Embryonic facial prominence (tissue), 1 donor: ENCODE measurements around the gene ENDOD1.

Experiments used
- DNase-seq: peaks from one replicate; pipeline ENCODE4 v3.0.0-alpha.2; 2016; ENCODE audit errors: extremely low spot score

The ENDOD1 gene

GRCh38 chr11:95142431-95142830 lies 52.8 kb downstream of the ENDOD1 start:
- DNase-seq: no peak

- no peak for DNase-seq
These were observed 53.5 kb downstream of the ENDOD1 start for GRCh38 chr11:95143106-95143681.

- DNase-seq: no peak
These were observed 54.9 kb downstream of the ENDOD1 start for GRCh38 chr11:95144313-95145235.

DNA sequence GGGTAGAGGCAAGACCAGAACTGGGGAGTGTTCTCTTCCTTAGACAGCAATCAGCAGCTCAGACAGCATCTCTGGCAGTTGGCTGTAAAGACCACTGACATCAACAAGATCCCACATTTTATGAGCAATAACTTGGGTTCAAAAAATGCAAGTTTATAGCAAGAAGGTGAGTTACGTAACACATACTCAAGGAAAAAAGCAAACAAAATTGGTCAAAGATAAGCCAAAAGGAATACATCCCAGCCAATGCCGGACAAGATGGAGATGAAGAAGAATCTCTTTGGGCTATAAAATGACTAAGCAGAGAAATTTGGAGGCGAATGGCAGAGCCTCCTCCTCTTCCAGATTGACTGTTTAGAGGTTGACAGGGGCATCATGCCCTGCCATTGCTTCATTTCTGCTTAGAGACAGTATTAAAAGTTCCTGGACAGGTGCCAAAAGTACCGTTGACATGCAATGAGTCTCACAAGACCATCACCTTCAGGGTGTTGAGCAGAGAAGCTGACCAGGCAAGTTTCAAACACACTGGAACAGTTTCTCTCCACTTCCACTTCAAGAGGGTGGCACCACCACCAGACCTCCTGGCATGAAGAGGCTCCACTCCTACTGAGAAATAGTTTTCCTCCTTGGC lies 55.9 kb downstream of the ENDOD1 start:
- DNase-seq: no peak

GRCh38 chr11:95147364-95147905 lies 57.8 kb downstream of the ENDOD1 start:
- DNase-seq: no peak

- no peak for DNase-seq
These were observed 58.8 kb downstream of the ENDOD1 start for GRCh38 chr11:95148406-95148805.

DNA sequence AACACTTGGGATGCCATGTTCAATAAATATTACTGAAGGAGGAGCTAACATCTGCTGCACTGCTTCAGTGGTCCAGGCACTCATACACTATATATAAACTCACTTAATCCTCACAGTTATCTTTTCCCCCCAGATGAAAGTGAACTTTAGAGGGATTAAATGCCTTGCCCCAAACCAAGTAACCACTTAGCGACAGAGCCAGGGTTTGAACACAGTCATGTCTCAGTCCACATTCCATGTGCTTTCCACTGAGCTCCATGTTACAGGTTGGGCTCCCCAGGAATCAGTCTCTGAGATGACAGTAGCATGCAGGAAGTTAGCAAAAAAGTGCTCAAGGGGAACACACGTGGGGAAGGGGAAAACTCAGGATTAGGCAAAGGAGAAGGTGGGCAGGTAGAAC lies 59.3 kb downstream of the ENDOD1 start:
- no peak for DNase-seq

DNA sequence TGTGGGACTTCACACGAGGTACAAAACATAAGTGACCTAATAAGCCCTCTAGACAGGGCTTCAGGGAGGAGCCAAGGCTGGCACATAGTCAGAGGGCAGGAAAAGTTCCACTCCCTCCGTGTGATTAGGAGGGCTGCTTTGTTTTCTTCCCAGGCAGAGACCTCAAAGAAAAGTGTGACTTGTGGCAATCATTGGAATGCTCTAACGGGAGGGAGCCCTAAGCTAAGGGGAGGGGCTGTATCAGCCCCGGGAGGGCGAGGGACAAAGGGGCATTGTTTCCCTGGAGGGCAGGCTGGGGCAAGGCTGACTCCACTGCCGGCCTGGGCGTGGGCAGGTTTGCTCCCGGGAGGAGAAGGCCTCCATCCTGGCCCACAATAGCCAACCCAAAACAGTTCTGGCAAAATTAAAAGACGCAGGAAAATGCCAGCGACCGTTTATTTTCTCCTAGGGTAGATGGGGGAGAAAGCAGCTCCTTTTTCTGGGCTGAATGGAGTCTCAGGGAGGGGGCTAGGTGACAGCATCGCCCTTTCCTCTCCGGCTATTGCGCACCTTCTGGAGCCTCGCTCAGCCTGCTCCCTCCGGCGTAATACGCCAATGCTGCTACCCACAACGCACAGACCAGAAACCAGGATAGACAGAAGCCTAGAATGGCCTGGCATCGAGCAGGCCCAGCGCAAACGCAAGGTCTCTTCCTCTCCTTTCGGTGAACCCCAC lies 60.2 kb downstream of the ENDOD1 start:
- DNase-seq: no peak

DNA sequence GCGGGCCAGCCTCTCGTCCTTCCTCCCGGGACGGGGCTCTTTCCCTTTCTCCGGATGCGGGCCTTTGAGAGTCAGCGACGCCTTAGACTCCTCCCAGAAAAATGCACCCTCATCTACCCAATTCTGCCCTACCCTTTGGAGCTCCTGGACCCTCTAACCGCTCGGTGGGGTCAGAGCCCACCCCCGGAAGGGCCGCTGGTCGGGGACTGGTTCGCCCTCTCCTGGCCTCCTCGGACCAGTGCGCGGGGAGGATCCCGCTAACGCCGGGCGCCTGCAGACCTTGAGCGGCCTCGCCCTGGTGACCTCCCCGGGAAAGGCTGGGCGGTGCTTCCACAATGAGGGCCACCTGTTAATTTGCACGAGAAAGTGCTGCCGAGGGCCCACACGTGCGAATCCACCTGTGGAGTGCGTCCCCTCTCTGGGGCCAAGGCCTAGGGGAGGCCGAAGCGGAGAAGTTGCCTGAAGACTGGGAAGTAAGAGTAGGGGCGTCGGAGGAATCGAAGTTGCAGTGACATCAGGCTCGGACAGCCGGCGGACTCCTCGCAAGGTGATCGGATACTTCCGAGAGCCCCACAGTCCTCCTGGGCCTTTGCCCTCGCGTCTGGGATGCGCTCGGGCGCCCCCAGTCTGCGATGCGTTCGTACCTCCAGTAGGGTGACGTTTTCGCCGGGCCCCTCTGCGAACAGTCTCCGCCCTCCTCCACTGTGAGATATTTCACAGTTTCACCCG lies 61.5 kb downstream of the ENDOD1 start:
- DNase-seq: peak; percentile 89

- DNase-seq: no peak
These were observed 63.5 kb downstream of the ENDOD1 start for GRCh38 chr11:95152876-95153856.

DNA sequence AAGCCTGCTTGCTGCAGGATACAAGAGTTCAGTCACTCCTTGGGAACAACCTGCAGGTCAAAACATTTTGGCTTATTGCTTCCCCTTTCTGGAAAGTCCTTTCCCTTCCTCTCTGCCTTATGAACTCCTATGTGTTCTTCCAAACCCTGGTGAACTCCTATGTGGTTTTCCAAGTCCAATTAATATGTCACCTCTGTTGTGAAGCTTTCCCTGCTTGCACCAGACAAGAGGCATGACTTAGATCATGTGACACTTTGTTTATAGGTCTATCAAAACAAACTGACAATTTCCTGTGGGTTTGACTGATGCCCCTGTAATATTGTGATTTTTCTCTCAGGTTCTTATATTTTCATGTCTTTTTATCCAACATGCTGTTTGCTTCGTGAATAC lies 64.2 kb downstream of the ENDOD1 start:
- no peak for DNase-seq

DNA sequence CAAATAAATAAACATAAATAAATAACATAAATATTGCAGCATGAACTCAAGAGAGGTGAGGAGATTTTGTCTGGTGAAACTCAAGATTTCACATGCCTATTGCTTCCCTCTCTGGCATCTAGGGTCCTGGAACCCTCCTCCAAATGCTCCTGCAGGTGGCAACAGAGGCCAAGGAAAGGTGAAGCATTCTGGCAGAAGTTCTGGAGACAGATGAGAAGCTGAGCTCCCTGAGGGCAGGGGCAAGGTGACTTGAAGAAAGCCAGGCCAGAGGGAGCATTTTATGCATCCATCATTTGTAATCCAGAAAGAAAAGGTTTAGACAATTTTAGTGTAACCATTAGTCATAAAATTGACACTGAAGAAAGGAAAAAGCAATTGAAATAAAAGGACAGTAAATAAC lies 64.9 kb downstream of the ENDOD1 start:
- DNase-seq: no peak

DNA sequence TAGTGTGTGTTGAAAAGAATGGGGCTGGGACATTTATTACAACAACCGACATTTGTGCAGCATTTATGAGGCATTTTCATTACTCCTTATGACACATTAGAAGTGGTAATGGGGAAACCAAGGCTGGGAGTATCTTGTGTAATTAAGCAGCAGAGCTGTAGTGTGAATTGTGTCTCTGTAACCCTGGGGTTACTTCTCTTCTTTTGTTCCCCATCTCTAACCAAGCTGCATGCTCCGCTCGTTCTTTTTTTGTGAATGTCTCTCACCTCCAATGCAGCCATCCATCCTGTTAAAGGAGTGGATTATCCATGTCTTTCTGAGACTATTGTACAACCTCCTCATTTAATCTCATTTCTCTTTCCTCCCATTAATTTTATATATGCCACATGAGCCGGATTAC lies 65.7 kb downstream of the ENDOD1 start:
- DNase-seq: no peak

DNA sequence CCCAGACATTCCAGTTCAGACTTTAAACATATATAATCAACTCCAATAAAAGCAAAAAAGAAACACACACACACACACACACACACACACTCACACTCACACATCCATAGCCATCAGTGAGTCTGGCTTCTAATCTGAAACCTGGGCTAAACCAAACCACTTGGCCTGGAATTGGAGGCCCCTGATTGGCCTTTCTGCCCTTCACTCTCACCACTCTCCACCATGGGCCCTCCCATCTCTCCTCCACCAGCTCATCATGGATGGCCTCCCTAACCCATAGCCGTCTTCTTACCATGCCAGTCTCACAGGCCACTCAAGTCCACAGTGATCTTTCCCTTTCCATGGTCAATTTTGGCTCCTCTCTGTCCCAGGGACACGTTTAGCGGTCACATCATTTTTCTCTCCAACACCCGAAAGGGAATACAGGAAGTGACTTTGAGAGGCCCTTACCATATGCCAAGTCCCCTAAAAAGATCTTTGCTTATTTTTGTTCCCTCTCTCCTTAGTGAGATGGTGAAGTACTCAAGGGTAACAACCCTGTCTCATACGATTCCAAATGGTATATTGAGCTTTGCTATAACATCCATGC lies 66.6 kb downstream of the ENDOD1 start:
- DNase-seq: no peak

DNA sequence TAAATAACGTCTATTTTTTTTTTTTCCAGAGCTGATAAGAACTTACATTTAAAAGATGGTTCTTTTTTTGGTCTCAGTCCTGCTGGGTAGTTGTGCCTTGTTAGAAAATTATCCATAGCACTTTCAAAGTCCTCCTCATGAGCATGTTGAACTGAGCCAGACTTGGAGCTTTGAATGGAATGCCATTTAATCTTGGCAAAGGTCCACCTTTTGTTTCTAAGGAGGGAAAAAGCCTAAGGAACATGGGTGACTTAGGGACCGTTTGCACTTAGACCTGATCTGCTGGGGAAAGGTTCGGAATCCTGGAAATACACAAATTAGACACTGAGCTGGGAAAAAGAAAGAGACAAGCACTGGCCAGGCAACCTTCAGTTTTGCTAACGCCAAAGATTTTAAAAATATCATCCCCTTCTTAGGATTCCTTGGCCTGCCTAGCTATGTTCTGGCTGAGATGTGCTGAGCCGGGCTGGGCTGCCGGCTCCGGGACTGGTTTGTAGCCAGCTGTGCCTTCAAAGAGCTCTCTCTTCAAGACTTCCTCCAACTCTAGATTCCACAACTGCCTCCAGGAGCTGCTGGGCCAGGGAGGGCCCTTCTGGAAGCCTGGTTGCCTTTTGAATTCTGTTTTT lies 67.4 kb downstream of the ENDOD1 start:
- DNase-seq: no peak

DNA sequence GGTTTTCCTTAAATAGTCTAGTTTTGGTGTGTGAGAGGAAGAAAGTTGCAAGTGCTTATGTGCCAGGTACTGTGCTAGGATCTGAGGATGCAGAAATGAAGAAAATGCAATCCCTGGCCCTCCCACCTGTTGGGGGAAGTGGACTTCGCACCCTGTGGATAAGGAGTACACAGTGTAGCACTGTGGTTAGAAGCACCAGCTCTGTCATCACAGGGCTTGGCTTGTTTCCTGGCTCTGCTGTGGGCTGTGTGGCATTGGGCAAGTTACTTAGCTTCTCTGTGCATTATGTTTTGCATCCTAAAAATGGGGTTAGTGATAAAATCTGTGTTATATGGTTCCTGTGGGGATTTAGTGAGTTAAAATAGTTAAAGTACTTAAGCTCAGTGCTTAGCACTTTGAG lies 68.2 kb downstream of the ENDOD1 start:
- no peak for DNase-seq

DNA sequence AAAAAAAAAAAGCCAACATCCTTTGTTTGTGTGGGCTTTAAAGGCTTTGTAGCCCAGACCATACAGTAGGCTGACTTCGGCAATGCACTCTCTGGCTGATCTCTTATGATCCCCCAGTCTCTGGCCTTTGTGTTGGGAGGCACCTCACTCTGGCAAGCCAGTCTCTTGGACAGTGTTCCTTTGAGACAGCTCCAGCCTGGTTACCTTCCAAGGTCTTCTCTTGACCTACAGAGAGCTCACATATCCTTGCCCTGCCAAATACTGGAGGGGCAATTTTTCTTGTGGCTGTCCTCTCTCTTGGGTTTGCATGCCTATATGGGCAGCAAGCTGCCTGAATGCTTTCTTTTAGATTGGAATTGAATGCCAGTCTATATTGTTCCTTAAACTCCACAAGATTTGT lies 71.6 kb downstream of the ENDOD1 start:
- no peak for DNase-seq

DNA sequence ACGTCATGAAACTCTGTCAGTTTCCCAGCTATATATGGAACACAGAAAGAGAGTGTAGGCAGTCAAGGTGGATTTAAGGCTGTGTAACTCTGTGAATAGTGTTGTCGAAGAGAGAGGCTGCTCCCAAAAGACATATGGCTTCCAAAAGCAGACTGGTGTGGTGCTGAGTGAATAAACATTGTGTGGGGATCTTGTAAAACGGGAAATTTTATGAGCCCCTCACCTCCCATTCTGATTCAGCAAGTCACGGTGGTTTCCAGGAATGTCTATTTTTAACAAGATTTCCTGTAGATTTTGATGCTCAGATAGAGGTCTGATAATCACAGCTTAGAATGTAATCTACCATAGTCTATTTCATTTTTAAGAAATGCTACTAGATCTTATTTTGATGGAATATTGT lies 73.5 kb downstream of the ENDOD1 start:
- no peak for DNase-seq

GRCh38 chr11:95165638-95166037 lies 76.0 kb downstream of the ENDOD1 start:
- no peak for DNase-seq
